ENCODE data around the gene TTC4.

The TTC4 gene

DNA sequence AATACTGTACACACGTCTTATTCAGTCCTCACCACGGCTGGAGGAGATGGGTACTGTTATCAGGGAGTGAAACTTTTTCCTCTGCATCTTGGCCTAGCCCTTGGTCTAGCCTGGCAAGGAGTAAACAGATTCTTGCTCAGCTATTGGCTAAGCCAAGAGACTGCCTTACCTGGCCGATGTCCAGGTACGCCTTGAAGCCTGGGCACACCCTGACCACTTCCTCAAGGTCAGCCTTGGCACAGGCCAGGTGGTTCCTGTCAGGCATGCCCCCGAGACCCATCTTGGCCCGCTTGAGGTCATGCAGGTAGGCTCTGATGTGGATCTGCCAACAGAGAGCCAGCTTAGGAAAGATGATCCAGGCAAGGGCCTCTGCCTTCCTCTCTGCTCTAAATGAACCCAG is 66.5 kb downstream of the TTC4 start:
- DNase-seq (ENCODE audit: low read depth in 2 of 2) = no peak

GRCh38 chr1:54782588-54782987 is 66.9 kb downstream of the TTC4 start:
- no peak for DNase-seq (ENCODE audit: low read depth in 2 of 2)

DNA sequence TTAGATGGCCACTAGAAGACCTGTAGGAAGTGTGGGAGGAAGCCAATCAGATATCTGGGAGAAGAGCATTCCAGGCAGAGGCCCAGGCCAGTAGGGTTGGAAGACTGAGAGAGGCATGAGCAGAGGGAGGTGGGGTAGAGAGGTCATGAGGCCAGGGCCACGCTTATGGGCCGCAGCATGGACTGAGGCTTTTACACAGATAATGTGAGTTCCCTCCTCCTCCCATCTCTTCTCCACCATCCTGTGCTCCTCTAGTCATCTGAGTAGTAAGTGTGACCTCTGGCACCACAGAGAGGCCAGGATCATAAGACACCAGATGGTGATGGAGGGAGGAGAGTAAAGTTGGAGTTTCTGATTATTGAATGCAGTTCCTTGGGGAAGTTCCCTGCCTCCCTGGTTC is 68.4 kb downstream of the TTC4 start:
- no peak for DNase-seq (ENCODE audit: low read depth in 2 of 2)

GRCh38 chr1:54786778-54787177 is 71.1 kb downstream of the TTC4 start:
- no peak for DNase-seq (ENCODE audit: low read depth in 2 of 2)

DNA sequence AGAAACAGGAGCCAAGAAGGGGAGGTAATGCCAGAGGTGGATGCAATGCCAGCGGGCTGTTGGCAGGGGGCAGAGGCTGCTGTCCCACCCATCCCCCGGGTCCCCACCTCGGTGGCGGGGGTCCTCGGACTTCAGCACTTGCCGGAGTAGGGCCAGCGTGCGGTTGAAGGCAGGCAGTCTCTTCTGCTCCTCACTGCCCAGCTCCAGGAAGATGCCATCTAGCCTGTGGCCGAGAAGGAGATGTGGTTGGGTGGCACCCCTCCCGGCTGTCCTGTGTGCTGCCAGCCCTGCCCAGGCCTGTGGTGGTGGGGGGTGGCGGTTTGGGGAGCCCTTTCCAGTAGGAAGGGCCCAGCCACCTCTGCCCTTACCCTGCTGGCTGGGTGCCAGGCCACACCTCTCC is 71.9 kb downstream of the TTC4 start:
- no peak for DNase-seq (ENCODE audit: low read depth in 2 of 2)

DNA sequence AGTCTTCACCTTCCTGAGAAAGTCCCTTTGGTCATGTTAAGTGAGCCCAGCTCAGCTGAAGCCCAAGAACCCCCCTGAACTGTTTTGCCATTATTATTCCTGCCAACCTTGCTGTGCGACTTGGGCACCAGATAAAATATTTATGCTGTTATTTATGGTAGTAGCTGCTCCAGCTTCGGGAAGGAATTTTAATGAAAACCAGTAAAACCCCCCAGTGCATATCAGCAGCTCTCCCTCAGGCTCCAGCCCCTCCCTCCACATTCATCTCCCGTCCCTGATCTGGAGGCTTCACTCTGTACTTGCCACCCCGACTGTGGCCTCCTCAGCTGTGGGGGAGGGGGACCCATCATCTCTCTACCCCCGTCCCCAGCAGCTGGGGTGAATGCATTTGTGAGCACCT is 72.8 kb downstream of the TTC4 start:
- DNase-seq (ENCODE audit: low read depth in 2 of 2) = no peak

DNA sequence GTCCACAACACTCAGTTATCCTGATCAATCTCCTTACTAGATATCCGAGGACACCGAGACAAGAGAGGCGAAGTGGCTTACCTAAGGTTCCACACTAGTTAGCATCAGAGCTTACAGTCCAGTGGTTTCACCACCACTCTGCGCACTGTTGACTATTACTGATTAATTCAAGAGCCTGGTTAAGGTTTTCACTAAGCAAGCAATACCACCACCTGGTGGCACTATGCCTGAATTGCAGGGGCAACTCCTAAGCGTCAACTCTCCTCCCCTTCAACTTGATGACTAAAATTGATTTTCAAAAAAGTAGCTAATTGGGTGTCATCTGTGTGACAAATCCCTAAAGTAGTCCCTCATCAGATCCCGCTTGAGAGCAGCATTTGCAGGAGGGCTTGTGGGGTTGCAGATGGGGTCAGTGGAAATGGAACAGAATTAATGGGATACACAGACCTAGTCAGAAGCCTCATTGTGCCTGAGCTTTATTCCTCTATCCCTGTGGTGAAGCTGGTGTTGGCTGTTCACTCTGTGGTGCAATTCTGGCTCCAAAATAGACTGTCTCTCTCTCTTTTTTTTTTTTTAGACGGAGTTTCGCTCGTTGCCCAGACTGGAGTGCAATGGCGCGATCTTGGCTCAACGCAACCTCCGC is 76.3 kb downstream of the TTC4 start:
- peak; percentile 18 to 44 for DNase-seq (ENCODE audit: low read depth in 2 of 2)
